Stimulated activated CD8-positive, alpha-beta memory T cell treated with anti-CD3 and anti-CD28 coated beads, Interleukin-4, amount 100 ng/mL, for 48 hours (primary cell): ENCODE measurements around the gene ALPI.

Experiments used
- DNase-seq: peaks from one replicate; pipeline ENCODE4 v3.0.0-alpha.2; 2020

The ALPI gene

DNA sequence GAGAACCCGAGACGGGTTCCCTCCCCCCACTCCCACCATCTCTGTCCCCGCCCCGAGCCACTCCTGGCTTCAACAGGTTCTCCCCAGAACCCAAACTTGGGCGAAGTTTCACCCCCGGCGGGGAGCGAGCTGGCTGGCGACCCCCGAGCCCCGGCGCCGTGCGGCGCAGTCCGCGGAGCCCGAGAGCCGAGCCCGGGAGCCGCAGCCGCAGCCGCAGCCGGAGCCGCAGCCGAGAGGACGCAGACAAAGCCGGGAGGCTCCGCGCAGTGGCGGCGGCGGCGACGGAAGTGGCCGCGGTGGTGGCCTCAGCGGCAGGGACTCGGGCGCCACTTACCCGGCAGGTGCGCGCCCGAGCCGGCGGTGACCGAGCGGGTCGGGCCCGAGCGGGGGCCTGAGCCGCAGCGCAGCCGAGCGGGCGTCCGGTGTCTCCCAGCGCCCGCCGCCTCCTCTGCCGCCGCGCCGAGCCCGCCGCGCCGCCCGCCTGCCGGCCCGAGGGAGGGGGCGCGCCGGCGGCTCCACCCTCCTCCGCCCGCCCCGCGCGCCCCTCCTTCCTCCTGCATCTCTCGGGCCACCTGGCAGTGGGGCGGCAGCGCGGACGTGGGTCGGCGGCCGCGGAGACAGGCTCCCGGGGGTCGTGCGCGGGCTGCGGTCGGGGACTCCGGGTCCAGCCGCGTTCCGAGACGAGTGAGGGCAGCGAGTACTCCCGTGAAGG lies 31.6 kb downstream of the ALPI start, which contains the start of gene ECEL1:
Gene ECEL1, minus strand, starts transcription at position 450 of the 712 bp plus-strand sequence. CDS start 1,181 bp downstream, outside the sequence.
- DNase-seq: no peak

DNA sequence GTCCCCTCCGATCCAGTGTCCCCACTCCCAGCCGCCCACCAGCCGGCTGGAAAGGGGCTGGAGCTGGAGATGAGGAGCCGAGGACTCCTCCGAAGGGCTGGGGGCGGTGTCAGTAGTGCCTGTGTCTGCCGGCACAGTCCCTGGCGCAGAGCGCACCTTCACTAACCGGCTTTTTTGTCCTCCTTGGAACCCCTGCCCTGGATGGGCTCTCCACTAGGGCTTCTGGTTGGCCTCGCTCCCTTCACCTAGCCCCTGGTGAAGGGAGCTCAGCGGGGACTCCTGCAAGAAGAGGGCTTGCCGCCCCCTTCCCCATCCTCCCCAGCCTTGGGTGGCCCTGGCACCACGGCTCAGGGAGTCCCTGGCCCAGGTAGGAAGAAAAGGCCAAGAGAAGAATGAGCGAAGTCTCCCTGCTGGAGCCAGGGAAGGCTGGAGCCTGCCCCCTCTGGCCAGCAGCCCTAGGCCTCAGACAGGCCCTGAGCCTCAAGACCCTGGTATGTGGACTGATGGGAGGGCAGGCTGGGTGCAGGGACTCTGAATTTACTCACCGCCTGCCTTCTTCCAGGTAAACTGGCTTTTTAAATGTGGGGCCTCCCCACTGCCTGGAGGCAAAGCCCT lies 32.3 kb downstream of the ALPI start:
- no peak for DNase-seq

DNA sequence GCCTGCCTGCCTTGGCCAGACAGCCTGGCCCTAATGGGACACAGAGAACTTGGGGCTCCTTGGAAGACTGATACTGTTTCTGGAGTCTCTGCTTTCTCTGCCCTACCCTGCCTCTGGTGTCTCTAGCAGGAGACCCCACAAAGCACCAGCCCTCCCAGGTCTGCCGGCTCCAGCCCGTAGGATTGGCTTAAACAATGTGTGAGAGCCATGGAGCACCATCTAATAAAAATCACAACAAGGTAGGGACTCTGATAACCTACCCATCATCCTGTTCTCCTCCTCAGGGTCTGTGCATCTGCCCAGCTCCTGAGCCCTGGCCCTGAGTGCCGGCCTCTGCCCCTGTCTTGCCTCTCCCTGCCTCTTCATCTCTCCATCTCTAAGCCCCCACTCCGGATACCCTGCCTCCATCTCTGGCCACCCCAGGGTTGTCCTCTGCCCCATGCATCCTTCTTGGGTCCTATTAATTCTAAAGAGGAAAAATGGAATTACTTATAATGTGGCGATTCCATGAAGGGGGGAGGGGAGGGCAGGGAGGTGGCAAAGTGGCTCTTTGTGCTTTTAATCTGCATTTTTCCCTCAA lies 32.9 kb downstream of the ALPI start:
- DNase-seq: no peak

DNA sequence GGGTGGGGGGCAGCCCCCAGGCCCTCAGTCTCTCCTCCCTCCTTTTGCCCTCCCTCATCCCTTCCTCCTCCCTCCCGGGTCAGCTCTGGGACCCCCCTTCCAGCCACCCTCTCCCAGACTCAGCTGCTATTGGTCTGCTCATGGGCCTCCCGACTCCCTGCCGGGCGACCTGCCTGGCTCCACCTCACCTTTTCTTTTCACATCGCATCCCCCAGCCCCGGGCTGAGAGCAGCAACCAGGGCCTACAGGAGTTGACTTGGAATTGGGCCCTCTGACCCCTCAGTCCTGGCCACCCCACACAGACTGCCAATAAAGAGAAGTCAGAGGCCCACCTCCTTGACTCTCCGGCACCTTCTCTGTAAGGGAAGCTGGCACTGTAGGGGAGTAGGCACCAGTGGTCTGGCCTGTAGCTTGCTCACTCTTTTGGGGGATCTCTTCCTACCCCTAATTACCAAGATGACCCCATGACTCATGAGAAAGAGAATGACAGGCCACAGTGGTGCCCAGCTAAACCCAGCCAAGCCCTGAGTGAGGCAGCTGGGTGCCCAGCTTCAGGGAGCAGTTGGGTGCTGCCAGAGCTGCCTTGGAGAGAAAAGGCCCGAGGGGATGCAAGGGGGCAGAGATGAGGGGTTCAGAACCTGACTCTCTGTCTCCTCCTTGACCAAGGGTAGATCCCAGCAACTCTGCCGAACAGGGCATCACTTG lies 33.7 kb downstream of the ALPI start:
- no peak for DNase-seq

DNA sequence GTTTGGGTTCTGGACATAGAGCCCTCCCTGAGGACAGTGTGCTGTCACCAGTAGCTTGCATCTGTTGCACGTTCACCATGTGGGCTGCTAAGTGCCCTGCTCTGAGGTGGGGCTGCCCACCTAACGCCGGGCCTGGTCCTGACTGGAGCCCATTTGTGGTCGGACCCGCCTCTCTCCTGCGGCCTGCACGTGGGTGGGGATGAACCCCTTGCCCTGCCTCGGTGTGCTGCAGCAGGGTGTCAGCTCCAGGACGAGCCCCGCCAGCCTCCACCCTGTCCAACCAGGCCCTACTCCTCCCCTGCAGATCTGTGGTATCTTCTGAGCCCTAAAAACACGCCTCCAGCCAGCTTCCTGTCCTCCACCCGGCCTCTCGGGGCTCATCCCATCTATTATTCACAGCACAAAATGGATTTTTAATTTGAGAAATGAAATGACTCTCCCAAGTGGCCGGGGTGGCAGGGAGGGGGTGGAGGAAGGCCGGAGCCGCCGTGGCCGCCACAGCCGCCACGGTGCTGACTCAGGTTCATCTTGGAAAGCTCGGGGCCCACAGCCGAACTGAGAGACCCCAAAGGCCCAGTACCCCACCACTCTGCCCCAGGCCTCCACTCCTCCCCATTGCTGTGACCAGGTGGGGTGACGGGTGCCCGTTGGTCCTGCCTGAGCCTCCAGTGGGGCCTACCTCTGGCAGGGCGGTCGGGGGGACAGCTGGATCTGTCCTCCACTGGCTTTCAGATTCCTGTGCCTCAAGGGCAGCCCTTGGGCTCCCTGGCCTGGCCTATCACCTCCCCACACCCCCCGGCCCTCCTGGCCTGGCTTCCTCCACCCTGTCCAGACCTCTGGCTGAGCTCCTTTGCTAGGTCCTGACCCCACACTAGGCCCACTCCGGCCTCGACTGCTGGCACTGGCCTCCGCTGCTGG lies 34.5 kb downstream of the ALPI start:
- no peak for DNase-seq

DNA sequence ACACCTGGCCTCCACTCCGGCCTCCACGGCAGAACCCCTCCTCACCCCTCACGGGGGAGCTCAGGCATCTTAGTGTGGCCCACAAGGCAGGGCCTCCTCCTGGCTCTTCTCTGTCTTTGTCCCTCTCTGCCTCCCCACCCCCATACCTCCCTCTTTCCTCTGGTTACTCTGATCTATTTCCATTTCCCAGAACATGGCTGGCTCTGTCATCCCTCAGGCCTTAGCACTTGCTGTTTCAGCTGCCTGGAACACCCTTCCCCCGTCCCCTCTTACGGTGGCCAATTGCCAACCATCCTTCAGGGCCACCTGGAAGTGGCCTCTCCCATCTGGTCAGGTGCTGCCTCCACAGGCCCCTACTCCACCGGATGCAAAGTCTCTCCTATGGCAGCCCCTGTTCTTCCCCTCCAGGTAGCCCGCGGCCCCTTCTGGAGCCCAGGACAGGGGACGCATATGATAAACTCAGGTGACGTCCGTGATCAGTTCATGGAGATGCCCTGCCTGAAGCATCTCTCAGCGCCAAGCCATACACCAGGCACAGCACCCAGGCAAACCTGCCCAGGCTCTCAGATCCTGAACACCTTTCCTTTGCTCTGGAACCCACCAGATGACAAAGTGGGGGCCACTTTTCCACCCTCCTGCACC lies 35.3 kb downstream of the ALPI start:
- no peak for DNase-seq

DNA sequence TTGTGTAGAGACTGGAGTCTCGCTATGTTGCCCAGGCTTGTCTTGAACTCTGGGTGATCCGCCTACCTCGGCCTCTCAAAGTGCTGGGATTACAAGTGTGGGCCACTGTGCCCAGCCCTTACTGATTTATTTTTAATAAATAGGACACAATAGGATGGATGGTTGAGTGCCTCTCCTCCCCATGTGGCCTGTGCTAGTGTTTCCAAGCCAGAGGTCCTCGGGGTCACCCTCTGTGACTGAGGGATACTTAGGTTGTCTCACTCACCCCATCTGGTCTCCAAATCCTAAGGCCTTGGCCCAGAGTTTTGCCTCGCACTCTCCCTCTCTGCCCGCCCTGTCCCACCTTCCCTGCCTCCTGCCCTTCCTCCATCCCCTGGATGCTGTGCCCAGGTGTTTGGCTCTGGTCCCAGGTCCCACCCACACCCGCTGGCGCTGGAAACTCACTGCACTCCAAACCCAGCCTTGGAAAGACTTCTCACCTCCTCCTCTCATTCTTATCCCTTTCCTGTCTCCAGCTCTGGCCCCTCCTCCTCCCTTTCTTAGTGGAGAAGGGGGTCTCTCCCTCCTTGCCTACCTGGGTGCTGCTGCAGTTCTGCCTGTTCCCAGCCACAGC lies 36.4 kb downstream of the ALPI start:
- DNase-seq: no peak

DNA sequence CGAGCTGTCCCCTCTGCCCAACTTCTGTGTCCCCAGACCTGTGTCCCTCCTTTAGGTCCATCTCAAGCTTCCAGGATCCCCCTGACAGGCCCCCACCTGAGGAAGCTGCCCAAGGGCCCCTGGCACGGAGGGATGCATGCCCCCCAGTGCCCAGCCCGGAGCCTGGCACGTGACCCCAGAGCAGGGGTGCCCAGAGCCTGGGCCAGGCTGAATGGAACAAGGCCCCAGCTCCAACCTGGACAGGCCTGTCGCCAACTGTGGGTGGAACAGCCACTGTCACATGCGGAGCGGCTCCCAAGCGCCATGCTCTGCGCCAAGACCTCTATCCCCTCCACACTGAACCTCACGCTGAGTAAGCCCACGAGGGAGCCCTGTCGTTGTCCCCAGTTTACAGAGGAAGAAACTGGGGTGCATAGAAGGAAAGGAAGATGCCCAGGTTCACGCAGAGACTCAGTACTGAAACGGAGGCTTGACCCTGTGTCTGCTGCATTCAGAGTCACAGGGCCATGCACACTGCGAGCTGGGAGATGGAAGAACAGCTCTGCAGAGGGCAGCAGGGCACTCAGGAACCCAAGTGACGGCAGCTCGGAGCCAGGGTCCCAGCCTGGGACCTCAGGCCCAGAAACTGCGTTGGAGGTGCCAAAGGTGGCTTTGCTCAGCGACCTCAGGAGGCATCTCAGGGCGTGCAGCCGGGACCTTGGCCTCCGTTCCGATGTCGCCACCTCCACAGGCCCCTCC lies 37.2 kb downstream of the ALPI start:
- DNase-seq: no peak

DNA sequence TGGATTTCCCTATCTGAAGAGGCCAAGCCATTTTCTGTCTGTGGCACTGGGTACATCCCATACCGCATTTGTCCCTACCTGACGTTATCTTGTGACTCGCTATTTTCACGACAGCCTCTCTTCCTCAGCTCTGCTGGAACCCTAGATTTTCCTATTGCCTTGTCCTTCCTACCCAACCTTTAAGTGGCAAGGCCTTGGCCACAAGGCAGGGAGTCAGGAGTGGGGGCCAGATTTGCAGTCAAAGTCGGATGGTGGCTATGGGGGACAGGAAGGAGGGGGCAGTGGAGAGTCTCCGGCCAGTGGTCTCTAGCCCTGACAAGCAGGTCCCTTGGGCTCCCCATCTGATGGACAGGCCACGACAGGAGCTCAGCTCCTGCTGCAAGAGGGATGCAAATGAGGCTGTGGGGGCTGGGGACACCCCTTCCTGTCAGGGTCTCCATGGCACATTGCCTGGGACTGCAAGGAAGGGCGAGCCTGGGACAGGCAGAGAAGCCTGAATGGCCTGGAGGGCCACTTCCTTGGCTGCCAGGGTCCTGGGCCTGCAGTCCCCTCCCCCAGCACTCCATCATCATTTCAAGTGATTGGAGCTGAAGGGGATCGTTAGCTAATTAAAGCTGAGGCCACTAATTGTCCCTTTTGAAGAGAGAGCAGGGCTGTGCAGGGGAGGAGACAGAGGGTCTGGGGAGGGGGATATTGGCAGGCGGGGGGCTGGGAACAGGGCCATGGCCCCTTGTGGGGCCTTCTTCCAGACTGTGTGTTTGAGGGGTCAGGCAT lies 37.9 kb downstream of the ALPI start:
- DNase-seq: no peak

DNA sequence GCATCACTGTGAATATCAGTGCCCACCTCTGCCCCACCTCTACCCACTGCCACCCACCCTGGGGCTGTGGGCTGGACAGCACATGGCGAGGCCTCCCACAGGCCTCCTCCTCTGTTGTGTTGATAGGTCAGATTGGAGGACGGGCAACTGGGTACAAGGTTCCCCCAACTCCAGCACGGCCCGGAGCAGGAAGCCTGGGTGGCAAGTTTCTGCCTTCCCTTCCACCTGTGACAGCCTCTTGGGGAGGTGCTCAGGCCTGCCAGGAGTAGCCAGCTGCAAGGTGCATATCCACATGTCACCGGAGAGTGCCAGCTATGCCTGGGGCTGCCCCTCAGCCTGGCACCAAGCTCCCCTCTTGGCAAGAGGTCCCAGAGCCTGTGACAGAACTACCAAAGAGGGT lies 38.6 kb downstream of the ALPI start:
- DNase-seq: no peak

DNA sequence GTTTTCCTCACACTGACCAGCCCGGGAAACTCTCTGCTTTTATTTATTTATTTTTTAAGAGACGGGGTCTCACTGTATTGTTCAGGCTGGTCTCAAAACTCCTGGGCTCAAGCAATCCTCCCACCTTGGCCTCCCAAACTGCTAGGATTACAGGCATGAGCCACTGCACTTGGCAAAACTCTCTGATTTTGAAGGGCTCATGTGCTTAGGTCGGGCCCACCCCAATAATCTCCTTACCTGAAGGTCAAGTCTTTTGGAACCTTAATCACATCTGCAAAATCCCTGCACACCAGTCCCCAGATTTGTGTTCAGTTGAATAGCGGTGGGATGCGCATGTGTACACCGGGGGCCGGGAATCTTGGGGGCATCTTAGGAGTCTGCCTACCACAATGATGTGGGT lies 39.3 kb downstream of the ALPI start:
- DNase-seq: no peak

DNA sequence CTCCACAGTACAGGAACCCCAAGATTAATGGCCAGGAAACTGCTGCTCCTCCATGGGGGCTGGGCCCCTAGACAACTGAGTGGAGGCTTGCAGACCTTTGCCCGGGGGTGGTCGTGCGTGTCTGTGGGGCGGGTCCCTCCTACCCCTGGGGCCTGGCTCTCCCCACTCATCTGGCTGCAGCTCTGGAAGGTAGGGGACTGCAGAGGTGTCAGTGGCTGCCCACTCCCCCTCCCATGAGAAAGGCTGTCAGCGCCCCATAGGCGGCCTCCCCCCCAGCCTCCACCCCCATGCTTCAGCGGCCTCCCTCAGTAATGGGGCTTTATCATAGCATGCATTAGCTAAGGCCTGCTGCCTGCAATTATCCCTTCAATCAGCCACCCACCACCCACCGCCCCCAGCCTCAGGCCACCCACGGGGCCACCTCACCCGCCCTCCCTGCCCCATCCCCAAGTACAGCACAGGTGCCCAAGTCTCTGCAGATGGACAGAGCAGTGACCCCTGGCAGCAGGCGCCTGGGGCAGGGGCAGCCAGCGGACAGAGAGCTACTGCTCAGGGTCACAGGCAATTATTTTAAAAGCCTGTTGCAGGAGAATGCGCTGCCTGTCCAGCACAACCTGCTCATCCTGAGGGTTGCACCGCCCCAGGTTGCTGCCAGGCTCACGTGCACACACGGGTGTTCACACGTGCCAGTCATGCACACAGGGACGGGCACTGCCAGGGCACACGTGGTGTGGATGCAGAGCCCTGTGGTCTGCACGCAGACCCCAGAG lies 40.7 kb downstream of the ALPI start:
- no peak for DNase-seq

DNA sequence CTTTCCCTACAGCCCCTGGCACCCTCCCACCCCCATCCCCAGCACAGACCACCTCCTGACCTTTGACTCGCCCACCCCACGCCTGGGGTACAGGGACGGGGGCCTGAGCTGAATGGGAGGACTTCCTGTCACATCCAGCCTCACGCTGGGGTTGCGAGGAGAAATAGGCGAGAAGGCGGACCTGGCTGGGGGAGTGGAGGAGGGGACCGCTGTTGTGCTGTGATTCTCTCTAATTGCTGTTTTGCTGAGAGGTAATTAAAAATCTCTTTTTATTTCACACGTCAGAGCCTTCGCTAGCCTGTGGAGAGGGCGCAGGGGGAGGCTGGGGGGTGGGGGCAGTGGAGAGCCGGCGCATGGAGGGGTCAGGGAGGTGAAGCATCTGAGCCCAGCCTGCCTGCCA lies 41.4 kb downstream of the ALPI start:
- DNase-seq: no peak

DNA sequence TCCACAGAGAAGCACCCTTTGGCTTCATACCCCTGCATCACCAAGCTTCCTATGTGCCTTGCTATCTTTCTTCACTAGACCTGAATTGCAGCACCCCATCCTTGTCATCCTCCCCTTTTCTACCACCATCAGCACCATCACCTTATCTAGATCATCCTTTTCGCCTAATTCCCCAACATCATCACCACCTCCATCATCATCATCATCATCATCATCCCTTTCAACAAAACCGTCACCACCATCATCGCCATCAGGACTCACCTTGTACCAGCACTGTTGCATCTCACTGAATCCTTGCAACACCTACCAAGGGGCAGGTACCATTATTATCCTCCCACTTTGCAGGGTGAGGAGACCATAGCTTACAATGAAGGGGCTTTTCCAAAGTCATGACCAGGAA lies 42.5 kb downstream of the ALPI start:
- no peak for DNase-seq

DNA sequence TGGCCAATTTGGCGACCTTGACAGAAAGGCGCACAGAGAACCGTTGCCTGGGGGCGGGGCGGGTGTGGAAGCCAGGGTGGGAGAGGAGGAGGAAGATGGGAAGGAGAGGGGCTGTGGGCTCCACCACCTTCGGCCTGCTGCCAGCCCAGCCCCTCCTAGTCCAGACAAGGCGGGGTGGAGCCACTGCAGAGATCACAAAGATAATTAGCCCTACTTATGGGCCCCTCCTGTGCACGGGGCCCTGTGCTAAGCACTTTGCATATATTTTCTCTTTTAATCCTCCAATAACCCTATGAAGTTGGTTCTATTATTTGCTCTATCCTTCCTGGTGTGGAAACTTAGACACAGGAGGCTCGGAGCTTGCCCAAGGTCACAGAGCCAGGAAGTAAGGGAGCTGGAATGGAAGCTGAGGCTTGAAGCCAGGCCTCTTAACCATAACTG lies 45.4 kb downstream of the ALPI start:
- no peak for DNase-seq

DNA sequence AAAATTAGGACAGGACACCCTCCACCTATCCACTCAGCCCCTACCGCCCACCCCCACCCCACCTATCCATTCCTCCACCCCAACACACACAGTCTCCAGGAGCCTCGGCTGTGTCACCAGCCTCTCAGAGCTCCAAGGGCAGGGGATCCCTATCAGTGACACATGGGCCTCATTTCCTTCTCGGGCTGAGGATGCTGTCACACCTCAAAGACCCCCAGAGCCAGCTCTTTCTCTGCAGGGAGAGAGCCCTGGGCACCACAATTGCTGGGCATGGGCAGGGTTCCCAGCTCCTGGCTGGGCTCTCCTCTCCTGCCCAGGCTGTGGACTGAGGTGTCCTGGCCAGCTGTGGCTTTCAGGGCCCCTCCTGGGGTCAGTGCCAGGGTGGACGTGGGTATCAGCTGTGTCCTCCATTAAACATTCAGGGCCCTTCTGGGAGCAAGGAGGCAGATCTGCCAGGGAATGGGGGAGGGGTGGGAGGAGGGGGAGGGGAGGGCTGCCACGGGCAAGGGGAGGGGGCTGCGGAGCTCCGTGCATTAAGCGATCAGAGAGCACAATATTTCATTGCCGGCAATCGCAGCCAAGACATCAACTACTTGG lies 45.9 kb downstream of the ALPI start:
- DNase-seq: no peak

DNA sequence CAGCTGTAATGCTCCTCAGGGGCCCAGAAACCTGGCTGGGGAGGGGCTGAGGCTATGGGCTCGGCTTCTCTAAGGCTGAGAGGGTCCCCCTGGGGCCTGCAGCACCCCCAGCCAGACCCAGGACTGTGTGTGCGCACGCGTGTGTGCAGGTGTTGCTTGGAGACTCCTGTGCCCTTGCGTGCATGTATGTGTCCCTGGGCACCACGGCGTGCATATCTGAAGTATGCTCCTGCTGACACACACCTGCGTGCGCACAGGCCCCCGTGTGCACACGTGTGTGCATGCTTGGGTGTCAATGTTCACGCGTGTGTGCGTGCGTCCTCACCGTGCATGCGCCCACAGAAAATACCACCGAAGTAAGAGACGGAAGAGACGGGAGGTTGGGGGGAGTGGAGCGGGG lies 46.6 kb downstream of the ALPI start:
- no peak for DNase-seq

DNA sequence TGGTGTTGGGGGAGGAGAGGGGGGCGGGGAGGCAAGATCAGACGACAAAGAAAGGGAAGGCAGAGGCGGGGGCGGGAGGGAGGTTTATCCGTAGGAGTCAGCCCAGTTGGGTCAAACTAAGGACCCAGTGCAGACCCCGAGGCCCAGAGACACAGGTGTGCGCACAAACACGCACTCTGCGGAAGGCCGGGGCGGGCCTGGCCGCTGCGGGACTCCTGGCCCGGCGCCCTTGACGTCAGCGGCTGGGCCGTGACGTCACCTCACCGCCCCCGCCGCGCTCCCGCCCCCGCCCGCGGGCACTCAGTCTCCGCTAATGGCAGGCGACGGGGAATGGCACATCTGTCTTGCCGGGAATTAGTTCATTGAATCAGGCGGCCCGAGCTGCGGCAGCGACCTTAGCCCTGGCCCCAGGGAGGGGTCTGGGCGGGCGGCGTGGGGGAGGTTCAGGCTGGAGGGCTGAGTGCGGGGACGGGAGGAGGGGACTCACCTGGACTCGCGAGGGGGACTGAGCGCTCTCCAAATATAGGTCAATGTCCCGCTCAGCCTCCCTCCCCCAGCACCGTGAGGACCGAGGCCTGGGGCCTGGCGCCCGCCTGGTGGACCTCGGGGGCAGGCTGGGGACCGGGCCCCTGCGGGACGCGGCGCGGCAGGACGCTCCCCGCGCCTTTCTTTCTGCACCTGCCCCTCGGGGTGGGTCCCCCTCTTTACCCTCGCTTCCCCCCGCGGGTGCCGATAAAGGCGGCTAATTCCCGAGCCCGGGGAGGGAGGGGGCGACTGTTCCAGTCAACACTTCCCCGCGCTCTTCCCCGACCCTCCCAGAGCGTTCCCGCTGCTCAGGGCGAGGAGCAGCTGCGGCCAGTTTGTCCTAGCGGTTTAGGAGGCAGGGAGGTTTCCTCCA lies 47.2 kb downstream of the ALPI start:
- DNase-seq: peak; percentile 58
